Hematopoietic multipotent progenitor cell treated with erythropoietin and hydrocortisone succinate and interleukin-3 and kit ligand, for 4 days (in vitro differentiated cells): ENCODE measurements around the gene GJC1.
"Not testable (repeated sequence)": the region's sequence is repeated elsewhere in the genome, so short reads cannot be mapped to it uniquely, and the experiment has no call there.

Experiments used
- DNase-seq: peaks from one replicate; pipeline ENCODE4 v3.0.0-alpha.2; 2015

GJC1 gene

DNA sequence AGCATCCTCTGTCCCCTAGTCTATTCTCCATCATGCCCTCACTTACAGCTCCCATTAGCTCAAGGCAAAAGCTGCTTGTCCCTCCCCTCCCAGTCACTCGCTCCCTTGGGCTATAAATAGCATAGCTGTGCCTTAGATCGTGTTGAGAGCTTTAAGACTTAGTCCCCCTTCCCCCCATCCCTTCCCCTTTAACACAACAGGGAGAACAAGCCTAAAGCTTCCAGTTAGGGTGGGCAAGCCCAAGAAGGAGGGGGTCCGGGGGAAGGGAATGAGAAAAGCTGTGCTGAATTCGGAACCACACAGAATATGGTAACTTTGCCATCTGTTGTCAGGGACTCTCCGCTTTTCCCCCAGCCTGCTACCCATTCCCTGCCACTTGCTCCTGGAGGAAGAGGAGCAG, 12.7 kb upstream of the GJC1 start:
- DNase-seq: no peak

- DNase-seq: no peak
Measured at GRCh38 chr17:44840936-44841335, 10.8 kb upstream of the GJC1 start.

GRCh38 chr17:44840274-44840673, 10.2 kb upstream of the GJC1 start:
- DNase-seq: no peak

DNA sequence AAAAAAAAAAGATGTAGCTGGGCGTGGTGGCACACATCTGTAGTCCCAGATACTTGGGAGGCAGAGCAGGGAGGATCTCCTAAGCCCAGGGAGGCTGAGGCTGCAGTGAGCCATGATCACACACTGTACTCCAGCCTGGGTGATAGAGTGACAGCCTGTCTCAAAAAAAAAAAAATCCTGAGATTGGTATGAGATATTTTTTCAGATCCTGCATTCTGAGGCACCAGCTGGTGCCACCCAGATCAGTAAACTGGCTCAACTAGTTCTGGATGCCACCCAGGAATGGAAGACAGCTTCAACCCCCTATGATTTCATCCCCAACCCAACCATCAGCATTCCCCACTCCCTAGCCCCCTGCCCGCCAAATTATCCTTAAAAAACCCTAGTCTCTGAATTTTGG, 7.1 kb upstream of the GJC1 start:
- DNase-seq: no peak

- no peak for DNase-seq
Measured at GRCh38 chr17:44832805-44833204, 2.7 kb upstream of the GJC1 start.

DNA sequence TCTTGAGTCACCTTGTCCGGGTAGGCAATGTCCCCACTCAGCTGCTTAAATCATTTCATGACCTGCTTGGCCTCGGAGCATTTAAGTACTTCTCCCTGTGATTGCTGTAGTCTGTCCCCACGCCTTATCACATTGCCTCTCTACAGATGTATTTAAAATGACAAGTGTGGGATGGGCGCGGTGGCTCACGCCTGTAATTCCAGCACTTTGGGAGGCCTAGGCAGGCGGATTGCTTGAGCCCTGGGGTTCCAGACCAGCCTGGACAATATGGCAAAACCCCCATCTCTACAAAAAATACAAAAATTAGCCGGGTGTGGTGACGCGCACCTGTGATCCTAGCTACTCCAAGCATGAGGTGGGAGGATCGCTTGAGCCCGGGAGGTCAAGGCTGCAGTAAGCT, 1.3 kb upstream of the GJC1 start:
- DNase-seq: no peak

DNA sequence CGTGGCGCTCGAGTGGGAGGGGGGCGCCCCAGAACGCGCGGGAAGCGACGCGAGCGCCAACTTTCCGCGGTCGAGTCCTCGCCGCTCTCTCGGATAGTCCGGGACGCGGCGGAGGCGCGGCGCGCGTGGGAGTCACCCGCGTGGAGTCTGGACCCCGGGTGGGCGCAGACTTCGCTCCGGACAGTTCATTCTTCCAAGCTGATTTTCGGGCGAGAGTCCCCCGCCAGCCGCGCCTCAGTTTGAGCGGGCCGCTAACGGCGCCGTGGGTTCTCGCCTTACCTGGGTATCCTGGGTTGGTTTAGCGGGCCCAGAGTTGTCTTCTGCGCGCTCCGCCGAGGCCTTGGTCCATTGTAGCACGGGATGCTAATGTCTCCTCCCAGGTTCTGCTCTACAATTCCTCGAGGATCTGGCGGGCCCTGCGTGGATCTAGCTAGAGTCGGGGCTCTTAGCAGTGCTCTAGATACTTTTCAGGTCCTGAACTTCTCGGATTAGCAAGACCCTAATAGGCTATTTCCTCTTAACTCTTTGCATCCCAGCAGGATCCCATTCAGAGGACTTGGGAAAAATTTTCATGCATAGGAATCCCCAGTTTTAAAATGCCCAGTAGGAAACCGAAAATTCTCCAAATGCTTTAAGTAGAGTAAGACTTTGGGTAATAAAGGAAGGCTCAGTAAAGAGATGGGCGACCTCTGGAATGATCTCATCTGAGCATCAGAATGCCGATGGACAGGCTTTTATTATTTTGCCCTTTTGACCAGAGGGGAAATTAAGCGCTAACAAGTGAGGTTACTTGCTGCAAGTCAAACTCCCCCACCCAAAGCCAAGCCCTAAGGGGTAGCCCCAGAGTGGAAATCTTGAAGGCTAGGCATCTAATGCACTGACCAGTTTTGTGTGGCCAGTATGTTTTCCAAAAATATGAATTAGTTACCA, 537 bp upstream of the GJC1 start:
- DNase-seq: no peak

- peak; percentile 24 for DNase-seq
Measured at GRCh38 chr17:44828919-44829522, 1.1 kb downstream of the GJC1 start.

GRCh38 chr17:44827863-44828262, 2.2 kb downstream of the GJC1 start:
- no peak for DNase-seq

DNA sequence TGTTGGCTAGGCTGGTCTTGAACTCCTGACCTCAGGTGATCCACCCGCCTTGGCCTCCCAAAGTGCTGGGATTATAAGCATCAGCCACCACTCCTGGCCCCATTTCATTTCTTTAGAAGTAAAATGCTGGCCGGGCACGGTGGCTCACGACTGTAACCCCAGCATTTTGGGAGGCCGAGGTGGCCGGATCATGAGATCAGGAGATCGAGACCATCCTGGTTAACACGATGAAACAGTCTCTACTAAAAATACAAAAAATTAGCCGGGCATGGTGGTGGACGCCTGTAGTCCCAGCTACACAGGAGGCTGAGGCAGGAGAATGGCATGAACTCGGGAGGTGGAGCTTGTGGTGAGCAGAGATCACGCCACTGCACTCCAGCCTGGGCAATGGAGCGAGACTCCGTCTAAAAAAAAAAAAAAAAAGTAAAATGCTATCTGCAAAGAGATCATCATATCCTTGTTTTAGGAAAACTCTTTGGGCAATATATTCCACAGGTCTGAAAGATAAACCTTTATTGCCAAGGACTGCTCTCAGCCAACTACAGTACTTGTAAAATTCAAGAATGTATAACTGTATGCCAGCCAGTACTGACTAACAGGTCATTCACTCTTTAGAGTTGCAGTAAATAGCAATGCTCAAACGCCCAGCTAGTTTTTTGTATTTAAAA, 3.8 kb downstream of the GJC1 start:
- DNase-seq: no peak

GRCh38 chr17:44825236-44825635, 4.9 kb downstream of the GJC1 start:
- not testable (repeated sequence) for DNase-seq

DNA sequence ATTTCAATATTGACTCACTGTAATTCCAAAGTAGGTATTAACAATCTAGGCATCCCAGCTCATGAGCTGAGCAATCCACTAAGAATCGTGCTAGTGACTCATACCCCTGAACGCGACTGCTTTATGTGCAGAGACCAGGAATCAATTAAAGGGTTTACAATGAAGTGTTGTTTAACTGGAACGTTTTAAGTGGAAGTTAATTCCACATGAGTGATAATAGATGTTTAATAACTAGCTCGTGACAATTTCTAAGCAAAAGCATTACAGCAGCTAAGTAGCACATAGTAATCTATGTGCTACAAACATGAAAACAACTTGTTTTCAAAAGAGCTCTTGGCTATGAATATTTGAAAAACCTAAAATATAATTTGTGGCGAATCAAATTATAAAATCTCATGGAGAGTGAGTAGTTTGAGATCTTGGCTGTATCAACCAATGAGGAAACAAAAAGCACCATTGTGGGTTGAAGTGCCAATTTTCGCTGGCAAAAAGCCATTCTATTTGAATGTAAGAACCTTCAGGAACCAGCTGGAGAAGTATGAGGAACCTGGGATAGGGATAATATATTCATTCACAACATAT, 9.4 kb downstream of the GJC1 start:
- DNase-seq: no peak

GRCh38 chr17:44818508-44818907, 11.6 kb downstream of the GJC1 start:
- DNase-seq: not testable (repeated sequence)

- DNase-seq: no peak
Measured at GRCh38 chr17:44812263-44812662, 17.8 kb downstream of the GJC1 start.

DNA sequence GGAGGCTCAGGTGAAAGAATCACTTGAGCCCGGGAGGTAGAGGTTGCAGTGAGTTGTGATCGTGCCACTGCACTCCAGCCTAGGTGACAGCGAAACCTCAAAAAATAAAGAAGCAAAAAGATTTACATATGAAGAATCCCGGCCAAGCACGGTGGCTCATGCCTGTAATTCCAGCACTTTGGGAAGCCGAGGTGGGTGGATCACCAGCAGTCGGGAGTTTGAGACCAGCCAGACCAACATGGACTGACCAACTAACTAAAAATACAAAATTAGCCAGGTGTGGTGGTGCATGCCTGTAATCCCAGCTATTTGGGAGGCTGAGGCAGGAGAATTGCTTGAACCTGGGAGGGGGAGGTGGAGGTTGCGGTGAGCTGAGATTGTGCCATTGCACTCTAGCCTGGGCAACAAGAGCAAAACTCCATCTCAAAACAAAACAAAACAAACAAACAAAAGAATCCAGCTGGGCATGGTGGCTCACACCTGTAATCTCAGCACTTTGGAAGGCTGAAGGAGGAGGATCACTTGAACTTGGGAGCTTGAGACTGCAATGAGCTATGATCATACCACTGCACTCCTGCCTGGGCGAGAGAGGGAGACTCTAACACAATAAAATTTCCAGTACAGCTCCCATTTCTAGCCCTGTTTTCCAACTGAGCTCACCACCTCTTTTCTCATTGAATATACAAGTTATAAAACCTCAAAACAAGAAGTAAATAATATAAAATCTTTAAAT, 21.3 kb downstream of the GJC1 start:
- not testable (repeated sequence) for DNase-seq

GRCh38 chr17:44808156-44808555, 21.9 kb downstream of the GJC1 start:
- DNase-seq: no peak

GRCh38 chr17:44807817-44808155, 22.3 kb downstream of the GJC1 start:
- no peak for DNase-seq

GRCh38 chr17:44807093-44807816, 22.8 kb downstream of the GJC1 start:
- no peak for DNase-seq

GRCh38 chr17:44804302-44805089, 25.6 kb downstream of the GJC1 start:
- no peak for DNase-seq

DNA sequence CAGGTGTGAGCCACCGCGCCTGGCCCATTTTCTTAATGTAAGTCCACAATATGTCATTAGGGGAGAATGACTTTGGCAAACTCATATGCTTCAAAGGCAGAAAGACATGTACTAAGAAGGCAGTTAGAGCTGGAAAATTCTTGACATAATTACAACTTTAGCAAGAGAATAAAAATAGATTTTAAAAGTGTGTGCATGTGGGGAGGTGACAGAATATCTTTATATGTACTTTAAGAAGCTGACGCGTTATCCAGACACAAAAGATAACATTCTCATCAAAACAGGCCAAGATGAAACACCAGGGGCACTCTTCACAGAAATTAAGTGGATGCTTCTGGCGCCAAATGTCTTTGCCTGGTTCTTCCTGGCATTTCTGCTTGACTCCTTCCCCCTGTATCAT, 28.2 kb downstream of the GJC1 start:
- DNase-seq: no peak

GRCh38 chr17:44798356-44798755, 31.7 kb downstream of the GJC1 start:
- no peak for DNase-seq
